GM19043 (cell line): ENCODE data around the gene IMMP2L.
A peak's percentile ranks its signal among the peaks of the same experiment; 100 is the strongest.

Source experiments
- ATAC-seq: cut with Tn5 transposase; IDR thresholded peaks from one replicate; pipeline ENCODE4 v1.9.1; 2021; ENCODE audit warnings: low read depth; ENCODE audit not compliant: unreplicated experiment

The IMMP2L gene

DNA sequence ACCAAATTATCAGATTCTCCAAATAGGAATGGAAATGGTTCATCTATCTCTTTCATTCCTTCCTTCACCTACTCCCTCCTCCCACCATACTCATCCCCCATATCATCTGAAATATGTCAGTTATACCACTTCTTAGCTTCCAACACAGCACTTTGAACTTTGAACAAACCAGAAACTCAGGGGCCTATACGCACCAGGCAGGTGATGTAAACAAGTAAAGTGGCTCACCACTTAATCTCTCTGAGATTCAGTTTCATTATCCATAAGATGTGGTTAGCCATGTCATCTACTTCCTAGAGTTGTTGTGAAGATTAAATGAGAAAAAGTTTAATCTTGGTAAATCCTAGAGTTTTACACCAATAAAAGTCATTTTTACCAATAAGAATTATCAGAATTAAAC is 537.3 kb downstream of the IMMP2L start:
- no peak for ATAC-seq

DNA sequence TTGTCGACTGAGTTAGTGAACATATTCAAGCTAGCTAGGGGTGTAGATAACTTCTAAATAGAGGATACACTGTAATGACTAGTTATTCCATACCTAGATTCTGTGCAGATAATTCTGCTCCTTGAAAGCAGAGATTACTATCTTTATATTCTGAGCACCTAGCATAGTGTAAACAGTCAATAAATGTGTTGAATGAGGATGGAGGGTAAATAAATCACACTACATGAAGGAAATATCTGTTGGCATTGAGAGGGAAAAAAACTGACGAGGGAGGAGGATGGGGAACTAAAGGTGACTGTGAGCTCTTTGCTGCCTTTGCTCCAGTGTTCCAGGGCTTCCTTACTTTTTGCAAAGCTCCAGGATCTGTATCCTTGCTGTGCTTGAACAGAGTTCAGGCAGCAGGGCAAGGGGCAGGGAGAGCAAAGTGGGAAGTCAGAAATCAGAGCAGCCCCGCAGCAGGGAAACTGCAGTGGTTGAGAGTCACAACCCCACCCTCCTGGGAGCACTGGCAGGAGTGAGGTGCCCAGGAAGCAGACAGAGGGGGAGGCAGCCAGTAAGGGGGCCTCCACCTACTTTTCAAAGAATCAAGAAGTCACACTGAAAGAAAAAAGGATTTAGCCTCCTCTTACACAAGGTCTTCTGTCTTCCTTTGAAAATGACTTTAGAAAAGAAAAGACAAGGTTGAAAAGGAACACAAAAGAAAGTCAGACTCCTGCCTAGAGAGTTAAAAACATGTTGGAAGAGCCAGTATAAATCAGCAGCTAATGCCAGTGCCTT is 543.1 kb downstream of the IMMP2L start:
- ATAC-seq = no peak

- ATAC-seq = no peak
These were observed 543.8 kb downstream of the IMMP2L start for GRCh38 chr7:111018447-111018846.

DNA sequence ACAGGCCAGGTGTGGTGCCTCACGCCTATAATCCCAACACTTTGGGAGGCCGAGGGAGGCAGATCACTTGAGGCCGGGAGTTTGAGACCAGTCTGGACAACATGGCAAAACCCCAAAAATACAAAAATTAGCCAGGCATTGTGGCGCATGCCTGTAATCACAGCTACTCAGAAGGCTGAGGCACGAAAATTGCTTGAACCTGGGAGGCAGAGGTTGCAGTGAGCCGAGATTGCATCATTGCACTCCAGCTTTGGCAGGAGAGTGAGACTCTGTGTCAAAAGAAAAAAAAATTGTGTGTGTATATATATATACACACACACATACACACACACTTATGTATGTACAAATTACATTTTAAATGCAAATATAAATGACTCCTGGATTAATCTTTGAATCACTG is 548.2 kb downstream of the IMMP2L start:
- no peak for ATAC-seq

GRCh38 chr7:111012799-111013675 is 549.3 kb downstream of the IMMP2L start:
- peak; percentile 96 for ATAC-seq

DNA sequence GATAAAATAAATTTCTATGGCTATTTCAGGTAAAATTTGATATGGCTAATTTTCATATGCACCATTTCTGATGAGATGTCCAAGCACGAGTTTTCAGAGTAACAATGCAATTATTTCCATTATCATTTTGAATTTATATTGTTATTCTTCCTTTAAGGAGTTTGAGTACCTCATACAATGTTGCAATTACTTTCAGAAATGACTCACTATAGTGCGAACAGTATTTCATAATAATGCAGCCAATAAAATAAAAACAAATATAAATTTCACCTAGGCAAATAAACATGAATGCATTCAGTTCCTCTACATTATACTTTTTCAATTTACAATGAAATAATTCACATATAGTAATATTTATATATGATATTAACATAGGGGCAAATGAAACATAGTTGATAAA is 550.1 kb downstream of the IMMP2L start:
- ATAC-seq = no peak

- ATAC-seq = no peak
These were observed 550.8 kb downstream of the IMMP2L start for GRCh38 chr7:111011520-111011919.

- no peak for ATAC-seq
These were observed 551.5 kb downstream of the IMMP2L start for GRCh38 chr7:111010798-111011197.

- ATAC-seq = no peak
These were observed 552.7 kb downstream of the IMMP2L start for GRCh38 chr7:111009526-111010040.

- no peak for ATAC-seq
These were observed 555.6 kb downstream of the IMMP2L start for GRCh38 chr7:111006691-111007090.

- no peak for ATAC-seq
These were observed 556.3 kb downstream of the IMMP2L start for GRCh38 chr7:111006040-111006439.

- no peak for ATAC-seq
These were observed 556.8 kb downstream of the IMMP2L start for GRCh38 chr7:111005445-111005844.

GRCh38 chr7:111004310-111004901 is 557.9 kb downstream of the IMMP2L start:
- ATAC-seq = no peak

DNA sequence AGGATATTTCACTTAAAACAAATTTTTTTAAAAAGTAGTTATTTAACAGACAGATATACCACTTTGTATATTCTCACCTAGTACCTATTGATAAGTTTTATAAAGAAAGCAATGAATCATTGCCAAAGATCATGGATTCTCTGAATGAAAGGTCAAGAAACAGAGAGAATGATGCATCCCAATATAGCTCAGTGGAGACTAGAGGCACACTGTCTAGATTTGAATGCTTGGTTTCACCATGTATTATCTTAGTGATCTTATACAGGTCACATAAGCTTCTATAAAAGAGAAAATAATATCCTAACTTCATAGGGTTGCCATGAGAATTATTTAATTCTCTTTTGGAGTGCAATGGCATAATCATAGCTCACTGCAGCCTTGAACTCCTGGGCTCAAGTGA is 558.4 kb downstream of the IMMP2L start:
- ATAC-seq = no peak

- ATAC-seq = no peak
These were observed 568.0 kb downstream of the IMMP2L start for GRCh38 chr7:110994028-110994967.

DNA sequence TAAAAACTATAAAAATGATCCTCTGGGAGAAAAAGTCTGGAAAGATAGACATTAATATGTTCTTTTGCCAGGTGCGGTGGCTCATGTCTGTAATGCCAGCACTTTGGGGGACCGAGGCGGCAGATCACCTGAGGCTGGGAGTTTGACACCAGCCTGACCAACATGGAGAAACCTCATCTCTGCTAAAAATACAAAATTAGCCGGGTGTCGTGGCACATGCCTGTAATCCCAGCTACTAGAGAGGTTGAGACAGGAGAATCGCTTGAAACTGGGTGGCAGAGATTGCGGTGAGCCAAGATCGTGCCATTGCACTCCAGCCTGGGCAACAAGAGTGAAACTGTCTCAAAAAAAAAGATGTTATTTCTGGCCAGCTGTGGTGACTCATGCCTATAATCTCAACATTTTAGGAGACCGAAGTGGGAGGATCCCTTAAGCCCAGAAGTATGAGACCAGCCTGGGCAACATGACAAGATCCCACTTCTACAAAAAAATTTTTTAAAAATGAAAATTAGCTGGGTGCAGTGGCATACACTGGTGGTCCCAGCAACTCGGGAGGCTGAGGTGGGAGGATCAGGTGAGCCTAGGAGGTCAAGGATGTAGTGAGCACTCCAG is 573.3 kb downstream of the IMMP2L start:
- no peak for ATAC-seq

- ATAC-seq = no peak
These were observed 573.9 kb downstream of the IMMP2L start for GRCh38 chr7:110988348-110988747.

GRCh38 chr7:110987127-110987693 is 575.1 kb downstream of the IMMP2L start:
- no peak for ATAC-seq

DNA sequence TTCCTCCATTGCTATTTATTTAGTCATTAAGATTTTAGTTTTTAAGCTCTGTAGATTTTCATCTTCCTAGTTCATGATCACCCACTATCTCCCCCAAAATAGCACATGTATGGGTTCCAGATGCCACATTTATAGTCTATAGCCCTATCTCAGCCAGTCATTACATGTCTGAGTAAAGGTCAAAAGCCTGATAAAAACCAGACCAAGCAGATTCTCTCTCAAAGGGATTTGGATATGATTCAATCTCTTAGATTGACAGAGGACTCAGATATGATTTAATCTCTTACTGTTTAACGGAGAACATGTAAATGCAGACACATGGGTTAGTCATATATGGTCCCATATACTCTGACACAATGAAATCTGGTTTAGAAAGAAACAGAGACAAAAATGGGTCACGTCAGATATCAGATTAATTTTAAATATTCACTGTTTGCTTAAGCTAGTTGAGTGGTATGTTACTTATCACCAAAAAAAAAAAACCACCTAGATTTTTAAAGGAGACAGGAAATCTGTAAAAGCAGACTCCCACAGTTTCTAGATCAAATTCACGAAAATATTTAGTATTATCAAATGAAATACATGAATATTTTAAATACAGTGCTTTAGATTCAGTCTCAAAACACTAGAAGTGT is 578.4 kb downstream of the IMMP2L start:
- no peak for ATAC-seq
